Right lobe of liver (tissue), 6 donors: ENCODE data around the gene CCL16. TPM values are rescaled to one million over a fixed set of nuclear protein-coding genes. Genes with fewer than 3 reads are reported as not detected.
"Not testable (repeated sequence)": the region's sequence is repeated elsewhere in the genome, so short reads cannot be mapped to it uniquely, and the experiment has no call there.

Experiments used
- ATAC-seq, 4 donors: fragments of 200-7000 bp; cut with Tn5 transposase; one replicate each; pipeline ENCODE4 v1.9.1; 2020; ENCODE audit warnings: mild to moderate bottlenecking in 4 of 4, moderate library complexity in 4 of 4
- DNase-seq, 3 donors: peaks; one replicate each; pipeline ENCODE4 v3.0.0-alpha.2; 2020
- H3K27ac ChIP-seq, 3 donors: fragments of 200-600 bp; one replicate each; pipeline ENCODE4 v1.8.0; 2022
- H3K27me3 ChIP-seq, 2 donors: fragments of 200-600 bp; one replicate each; pipeline ENCODE4 v1.8.0; 2022
- H3K36me3 ChIP-seq, 4 donors: fragments of 200-600 bp; sonication (generic) in 1 of 4; one replicate each; pipeline versions ENCODE4 v1.5.1 to v1.8.0; 2017 to 2022; ENCODE audit warnings: control low read depth in 1 of 4
- H3K4me1 ChIP-seq, 4 donors: fragments of 200-600 bp; sonication (generic) in 1 of 4; one replicate each; pipeline versions ENCODE4 v1.5.1 to v1.8.0; 2017 to 2022; ENCODE audit warnings: control low read depth in 1 of 4
- H3K4me3 ChIP-seq, 3 donors: fragments of 200-600 bp; one replicate each; pipeline ENCODE4 v1.8.0; 2022
- H3K9me3 ChIP-seq, 4 donors: fragments of 200-600 bp; sonication (generic) in 1 of 4; one replicate each; pipeline versions ENCODE4 v1.5.1 to v1.8.0; 2017 to 2022; ENCODE audit warnings: control low read depth in 1 of 4
- CTCF ChIP-seq, 4 donors: fragments of 200-600 bp in 3 of 4; fragments of 450-650 bp in 1 of 4; IDR thresholded peaks; one replicate each; pipeline versions ENCODE4 v1.5.1 to v1.8.0; 2016 to 2022; ENCODE audit warnings: antibody characterized with exemption in 4 of 4, mild to moderate bottlenecking in 2 of 4
- POLR2A ChIP-seq: fragments of 450-650 bp; IDR thresholded peaks from one replicate; pipeline ENCODE4 v1.6.1; 2017; ENCODE audit warnings: antibody characterized with exemption, mild to moderate bottlenecking
- WGBS: methylation state at CpG from one replicate; pipeline ENCODE4 v1.1.6; 2018; ENCODE audit warnings: low coverage, low lambda C conversion rate; ENCODE audit not compliant: insufficient coverage; ENCODE audit errors: missing lambda C conversion rate; 5-methylcytosine and 5-hydroxymethylcytosine counted together
- intact Hi-C, 2 donors: fragments of 100-400 bp; cut with DNase I; formaldehyde crosslinking; loops; one replicate each; pipeline versions ENCODE4 v1.11.2 to v1.14.1; 2022
- total RNA-seq, 6 experiments: library from RNA; depleted of rRNA in 2 of 6; stranded (reverse); fragments of >200 nt in 2 of 6; fragmentation: NEBNext Ultra II Directional in 3 of 6; extraction: Animal tissue kit (Norgen Biotek cat#: 25700) in 3 of 6; gene quantifications; one replicate each; pipeline versions ENCODE4 v1.1.0 to v1.2.4, GENCODE V29; 2016 to 2023
- donor health status: DM: no; HTN: yes; CAD: no.
- donor health status: DM: no; HTN: no; CAD: no.
- donor health status: DM: no; HTN: no; CAD: no.
- donor health status: DM: no; HTN: yes; CAD: no.
- donor health status: DM: no; HTN: yes; CAD: no.

The CCL16 gene
- total RNA-seq, 6 experiments from 2014 or later = 26.5 to 52.6 (median 36.5) TPM

- intact Hi-C loops = no loop called here
- no peak for DNase-seq
- Histone ChIP-seq H3K27ac (no peak overlapping the region), H3K9me3 (no peaks in the 10 kb centered on the region), H3K27me3 (no peaks in the 10 kb centered on the region), H3K36me3 (peaks cover 0 to 16% (median 1%) of the 10 kb centered on the region in 4 donors), H3K4me3 (no peak overlapping the region), H3K4me1 (peaks cover 0 to 37% (median 17%) of the 10 kb centered on the region in 4 donors)
- no peak for ATAC-seq
- TF ChIP-seq POLR2A (no peak), CTCF (IDR thresholded peaks at IDR 0.05) (no peak)
- WGBS = 74% methylated on average over 9 of the region's 11 CpGs
These were observed 16.8 kb upstream of the CCL16 start for GRCh38 chr17:35998018-35998545.

- 91% methylated on average over 2 of the region's 2 CpGs for WGBS
- intact Hi-C loops, H3K27ac ChIP-seq, DNase-seq, H3K4me3 ChIP-seq, H3K9me3 ChIP-seq, ATAC-seq, H3K27me3 ChIP-seq: not testable (repeated sequence)
- Histone ChIP-seq H3K4me1 (peaks cover 0 to 54% (median 21%) of the 10 kb centered on the region in 4 donors), H3K36me3 (peaks cover 0 to 16% (median 1%) of the 10 kb centered on the region in 4 donors)
These were observed 14.0 kb upstream of the CCL16 start for GRCh38 chr17:35995346-35995745.

GRCh38 chr17:35991075-35991474 is 9.8 kb upstream of the CCL16 start:
- H3K4me1 ChIP-seq = peaks cover 0 to 51% (median 18%) of the 10 kb centered on the region in 4 donors
- H3K27ac ChIP-seq = peak overlapping the region in 1 of 3 donors; percentile 64
- no peak overlapping the region for H3K4me3 ChIP-seq
- no peaks in the 10 kb centered on the region for H3K36me3 ChIP-seq
- no peaks in the 10 kb centered on the region for H3K9me3 ChIP-seq
- WGBS = 24% methylated on average over 2 of the region's 2 CpGs
- DNase-seq (peak in 1 of 3 donors; percentile 76), ATAC-seq (peak; percentile 80 to 90 (median 82))
- no peaks in the 10 kb centered on the region for H3K27me3 ChIP-seq
- TF ChIP-seq CTCF (IDR thresholded peaks at IDR 0.05) (no peak), POLR2A (no peak)
- intact Hi-C loops = no loop called here

- H3K9me3 ChIP-seq = no peaks in the 10 kb centered on the region
- peak overlapping the region in 1 of 3 donors; percentile 28 for H3K27ac ChIP-seq
- TF ChIP-seq POLR2A = no peak
- no peaks in the 10 kb centered on the region for H3K36me3 ChIP-seq
- no peak overlapping the region for H3K4me3 ChIP-seq
- peaks cover 0 to 27% (median 12%) of the 10 kb centered on the region in 4 donors for H3K4me1 ChIP-seq
- DNase-seq (no peak), ATAC-seq (no peak)
- intact Hi-C loops = loop anchor here (10.0 kb wide), 2 partner anchors 87 to 157 kb away; no protein-coding TSS in a partner anchor
- H3K27me3 ChIP-seq = no peaks in the 10 kb centered on the region
These were observed 6.9 kb upstream of the CCL16 start for GRCh38 chr17:35988164-35988563.

GRCh38 chr17:35986643-35987042 is 5.3 kb upstream of the CCL16 start, which contains the start of gene CCL14:
Gene CCL14, minus strand, starts transcription at chr17:35986729. Its CDS starts 80 bp downstream, at chr17:35986649.
- H3K9me3 ChIP-seq = no peaks in the 10 kb centered on the region
- TF ChIP-seq CTCF (IDR thresholded peaks at IDR 0.05) (no peak), POLR2A (no peak)
- peaks cover 0 to 21% (median 9%) of the 10 kb centered on the region in 4 donors for H3K4me1 ChIP-seq
- WGBS = 75% methylated on average over 1 of the region's 1 CpG
- intact Hi-C loops = loop anchor here (10.0 kb wide), 2 partner anchors 88 to 158 kb away; no protein-coding TSS in a partner anchor
- H3K27ac ChIP-seq = peak within 1 kb of the TSS; percentile 13 to 43 (median 41)
- H3K36me3 ChIP-seq = no peaks in the 10 kb centered on the region
- H3K27me3 ChIP-seq = no peaks in the 10 kb centered on the region
- ATAC-seq = peak in 2 of 4 donors; percentile 15 to 39
- DNase-seq = no peak
- H3K4me3 ChIP-seq = peak within 1 kb of the TSS; percentile 24 to 37 (median 26)
